Amniotic epithelial cell (primary cell): ENCODE measurements around the gene MRM1.
"Not testable (repeated sequence)": the region's sequence is repeated elsewhere in the genome, so short reads cannot be mapped to it uniquely, and the experiment has no call there.

ENCODE experiments used
- DNase-seq: peaks from one replicate; pipeline ENCODE4 v3.0.0-alpha.2; 2010; ENCODE audit warnings: low read depth

MRM1 gene

GRCh38 chr17:36600936-36601302, 464 bp upstream of the MRM1 start:
- DNase-seq, result no peak

- no peak for DNase-seq
Observed at GRCh38 chr17:36602030-36602748, 806 bp downstream of the MRM1 start.

- DNase-seq, result peak; percentile 56
Observed at GRCh38 chr17:36602924-36603384, 1.6 kb downstream of the MRM1 start.

GRCh38 chr17:36605028-36605427, 3.6 kb downstream of the MRM1 start:
- not testable (repeated sequence) for DNase-seq

- no peak for DNase-seq
Observed at GRCh38 chr17:36608280-36608679, 6.9 kb downstream of the MRM1 start.

GRCh38 chr17:36608794-36609497, 7.6 kb downstream of the MRM1 start:
- DNase-seq, result peak; percentile 68

- DNase-seq, result no peak
Observed at GRCh38 chr17:36609498-36609862, 8.1 kb downstream of the MRM1 start.

- no peak for DNase-seq
Observed at GRCh38 chr17:36610474-36610873, 9.1 kb downstream of the MRM1 start.

- peak; percentile 89 for DNase-seq
Observed at GRCh38 chr17:36611345-36612072, 10.1 kb downstream of the MRM1 start.

- no peak for DNase-seq
Observed at GRCh38 chr17:36612323-36612722, 10.9 kb downstream of the MRM1 start.

GRCh38 chr17:36613155-36613554, 11.8 kb downstream of the MRM1 start:
- DNase-seq, result no peak

- no peak for DNase-seq
Observed at GRCh38 chr17:36614081-36614480, 12.7 kb downstream of the MRM1 start.

- DNase-seq, result no peak
Observed at GRCh38 chr17:36614933-36615332, 13.6 kb downstream of the MRM1 start.

- DNase-seq, result no peak
Observed at GRCh38 chr17:36616061-36617029, 15.0 kb downstream of the MRM1 start.

GRCh38 chr17:36617773-36618172, 16.4 kb downstream of the MRM1 start:
- no peak for DNase-seq

GRCh38 chr17:36623281-36623680, 21.9 kb downstream of the MRM1 start:
- no peak for DNase-seq

GRCh38 chr17:36625188-36625587, 23.8 kb downstream of the MRM1 start:
- DNase-seq, result no peak

- DNase-seq, result no peak
Observed at GRCh38 chr17:36627101-36627500, 25.7 kb downstream of the MRM1 start.

- DNase-seq, result no peak
Observed at GRCh38 chr17:36628576-36628975, 27.2 kb downstream of the MRM1 start.

- peak; percentile 45 for DNase-seq
Observed at GRCh38 chr17:36629252-36629847, 28.0 kb downstream of the MRM1 start.

GRCh38 chr17:36629970-36630502, 28.7 kb downstream of the MRM1 start:
- DNase-seq, result no peak
